ENCODE results near the gene GIMAP6.

GIMAP6 gene

GRCh38 chr7:150648353-150649079 lies 16.3 kb upstream of the GIMAP6 start:
- Histone ChIP-seq H4K20me1 (ENCODE audit: control insufficient read depth, insufficient read depth, low read depth, low read length) (no peaks in the 10 kb centered on the region), H3K79me2 (ENCODE audit: control insufficient read depth, low read length) (no peaks in the 10 kb centered on the region), H3K4me2 (ENCODE audit: low read length) (no peak overlapping the region), H3K4me1 (ENCODE audit: control insufficient read depth, low read length) (no peaks in the 10 kb centered on the region), H3K27ac (ENCODE audit: low read depth, low read length) (no peak overlapping the region), H3K4me3 (ENCODE audit: low read length) (no peak overlapping the region), H3K9me2 (replicated peaks; ENCODE audit: control insufficient read depth, low read length) (no peaks in the 10 kb centered on the region), H3K9me3 (ENCODE audit: control insufficient read depth, insufficient read depth, low read length) (no peaks in the 10 kb centered on the region), H3F3A (ENCODE audit: control insufficient read depth, insufficient read depth) (no peaks in the 10 kb centered on the region), H3K36me3 (ENCODE audit: control insufficient read depth, low read length) (no peaks in the 10 kb centered on the region), H3K27me3 (ENCODE audit: control insufficient read depth, low read length) (no peaks in the 10 kb centered on the region)
- no peak for TF ChIP-seq EZH2phosphoT487 (IDR thresholded peaks at IDR 0.05; ENCODE audit: borderline replicate concordance, low read length)
- TF ChIP-seq CTCF (IDR thresholded peaks at IDR 0.05; ENCODE audit: low read depth, low read length, poor library complexity, severe bottlenecking): no peak

GRCh38 chr7:150645259-150646020 lies 13.3 kb upstream of the GIMAP6 start:
- no peaks in the 10 kb centered on the region for H3K9me3 ChIP-seq (ENCODE audit: control insufficient read depth, insufficient read depth, low read length)
- no peaks in the 10 kb centered on the region for H3K79me2 ChIP-seq (ENCODE audit: control insufficient read depth, low read length)
- H3K4me1 ChIP-seq (ENCODE audit: control insufficient read depth, low read length): no peaks in the 10 kb centered on the region
- no peak overlapping the region for H3K4me3 ChIP-seq (ENCODE audit: low read length)
- no peaks in the 10 kb centered on the region for H4K20me1 ChIP-seq (ENCODE audit: control insufficient read depth, insufficient read depth, low read depth, low read length)
- no peaks in the 10 kb centered on the region for H3K27me3 ChIP-seq (ENCODE audit: control insufficient read depth, low read length)
- no peaks in the 10 kb centered on the region for H3K9me2 ChIP-seq (replicated peaks; ENCODE audit: control insufficient read depth, low read length)
- H3F3A ChIP-seq (ENCODE audit: control insufficient read depth, insufficient read depth): no peaks in the 10 kb centered on the region
- H3K27ac ChIP-seq (ENCODE audit: low read depth, low read length): no peak overlapping the region
- TF ChIP-seq CTCF (IDR thresholded peaks at IDR 0.05; ENCODE audit: low read depth, low read length, poor library complexity, severe bottlenecking) (no peak), EZH2phosphoT487 (IDR thresholded peaks at IDR 0.05; ENCODE audit: borderline replicate concordance, low read length) (no peak)
- H3K4me2 ChIP-seq (ENCODE audit: low read length): no peak overlapping the region
- H3K36me3 ChIP-seq (ENCODE audit: control insufficient read depth, low read length): no peaks in the 10 kb centered on the region

GRCh38 chr7:150642926-150643325 lies 10.7 kb upstream of the GIMAP6 start:
- no peaks in the 10 kb centered on the region for H3K4me1 ChIP-seq (ENCODE audit: control insufficient read depth, low read length)
- H3K4me2 ChIP-seq (ENCODE audit: low read length): no peak overlapping the region
- H3K27ac ChIP-seq (ENCODE audit: low read depth, low read length): no peak overlapping the region
- 0 out of 2 replicates have a peak, but pooled peaks cover 3% of the 10 kb centered on the region for H3K9me3 ChIP-seq (ENCODE audit: control insufficient read depth, insufficient read depth, low read length)
- no peaks in the 10 kb centered on the region for H3F3A ChIP-seq (ENCODE audit: control insufficient read depth, insufficient read depth)
- H3K79me2 ChIP-seq (ENCODE audit: control insufficient read depth, low read length): no peaks in the 10 kb centered on the region
- no peaks in the 10 kb centered on the region for H3K9me2 ChIP-seq (replicated peaks; ENCODE audit: control insufficient read depth, low read length)
- H4K20me1 ChIP-seq (ENCODE audit: control insufficient read depth, insufficient read depth, low read depth, low read length): no peaks in the 10 kb centered on the region
- H3K36me3 ChIP-seq (ENCODE audit: control insufficient read depth, low read length): no peaks in the 10 kb centered on the region
- no peaks in the 10 kb centered on the region for H3K27me3 ChIP-seq (ENCODE audit: control insufficient read depth, low read length)
- TF ChIP-seq CTCF (IDR thresholded peaks at IDR 0.05; ENCODE audit: low read depth, low read length, poor library complexity, severe bottlenecking) (no peak), EZH2phosphoT487 (IDR thresholded peaks at IDR 0.05; ENCODE audit: borderline replicate concordance, low read length) (no peak)
- no peak overlapping the region for H3K4me3 ChIP-seq (ENCODE audit: low read length)

Data from DOHH2 (cell line).